Astrocyte of the cerebellum (primary cell): ENCODE data around the gene MYO9B.
A peak's percentile ranks its signal among the peaks of the same experiment; 100 is the strongest.
"Not testable (repeated sequence)": the region's sequence is repeated elsewhere in the genome, so short reads cannot be mapped to it uniquely, and the experiment has no call there.

ENCODE experiments used
- DNase-seq: peaks from one replicate; pipeline ENCODE4 v3.0.0-alpha.2; 2011; ENCODE audit warnings: low read depth
- H3K4me3 ChIP-seq: 2 replicates; pipeline ENCODE4 v1.5.1; 2011; ENCODE audit warnings: mild to moderate bottlenecking, low read depth, low read length, moderate library complexity
- CTCF ChIP-seq: IDR thresholded peaks from 2 replicates; pipeline ENCODE4 v1.5.1; 2012; ENCODE audit warnings: low read length, low read depth, moderate library complexity, mild to moderate bottlenecking; ENCODE audit errors: missing control alignments
- in situ Hi-C: cut with HindIII; loops from 2 replicates; pipeline ENCODE4 v1.10.0; 2017; ENCODE audit warnings: low sequenced_read_pairs

Gene MYO9B

GRCh38 chr19:17136617-17137016 lies 61.0 kb downstream of the MYO9B start:
- DNase-seq = no peak
- in situ Hi-C loops = no loop called here
- H3K4me3 ChIP-seq = no peak overlapping the region
- TF ChIP-seq CTCF = no peak

- DNase-seq = no peak
- H3K4me3 ChIP-seq = no peak overlapping the region
- TF ChIP-seq CTCF = no peak
- in situ Hi-C loops = no loop called here
These were observed 61.8 kb downstream of the MYO9B start for GRCh38 chr19:17137417-17137816.

GRCh38 chr19:17138052-17138846 lies 62.7 kb downstream of the MYO9B start:
- in situ Hi-C loops, DNase-seq, H3K4me3 ChIP-seq: not testable (repeated sequence)

GRCh38 chr19:17138937-17139598 lies 63.5 kb downstream of the MYO9B start:
- H3K4me3 ChIP-seq = no peak overlapping the region
- DNase-seq = no peak
- in situ Hi-C loops = no loop called here
- no peak for TF ChIP-seq CTCF

- H3K4me3 ChIP-seq, in situ Hi-C loops: not testable (repeated sequence)
- DNase-seq = peak; percentile 35
These were observed 69.2 kb downstream of the MYO9B start for GRCh38 chr19:17144771-17145170.

- TF ChIP-seq CTCF = no peak
- in situ Hi-C loops = no loop called here
- no peak for DNase-seq
- no peak overlapping the region for H3K4me3 ChIP-seq
These were observed 70.2 kb downstream of the MYO9B start for GRCh38 chr19:17145546-17146497.

GRCh38 chr19:17148130-17148529 lies 72.6 kb downstream of the MYO9B start:
- TF ChIP-seq CTCF = no peak
- DNase-seq = no peak
- H3K4me3 ChIP-seq = no peak overlapping the region
- in situ Hi-C loops = no loop called here
